ENCODE measurements around the gene CKAP4. TPM values are rescaled to one million over a fixed set of nuclear protein-coding genes. Genes with fewer than 3 reads are reported as not detected.

Gene CKAP4
- total and polyA plus RNA-seq, 2 of the 13 experiments (the other 11 are each of a cell fraction or from before 2014, with no cell fraction given), result 39.2 to 70.2 TPM

- no peak for TF ChIP-seq ZHX2 (IDR thresholded peaks at IDR 0.05; ENCODE audit: low read depth)
- no peak for TF ChIP-seq ZHX2 (CRISPR knock-in tag; IDR thresholded peaks at IDR 0.05; ENCODE audit: borderline replicate concordance)
- no peak for TF ChIP-seq ZNF7 (CRISPR knock-in tag; IDR thresholded peaks at IDR 0.05)
- peak; percentile 25 for TF ChIP-seq PRPF4 (IDR thresholded peaks at IDR 0.05; ENCODE audit: low read depth, low read length, poor library complexity, severe bottlenecking)
- no peak for TF ChIP-seq ZBTB49 (CRISPR knock-in tag; IDR thresholded peaks at IDR 0.05; ENCODE audit: borderline replicate concordance)
- TF ChIP-seq MYPOP (CRISPR knock-in tag; IDR thresholded peaks at IDR 0.05), result peak; percentile 26; the same call in 1 of the 2 replicates
- no peak for TF ChIP-seq CENPX (CRISPR knock-in tag; IDR thresholded peaks at IDR 0.05)
- peak; percentile 33; the same call in 1 of the 2 replicates for TF ChIP-seq ZFX (CRISPR knock-in tag; IDR thresholded peaks at IDR 0.05; ENCODE audit: low read depth)
- 0 out of 2 replicates have a peak, but pooled peaks have one; percentile 36 for TF ChIP-seq ZSCAN9 (CRISPR knock-in tag; IDR thresholded peaks at IDR 0.05; ENCODE audit: borderline replicate concordance)
- 0 out of 2 replicates have a peak, but pooled peaks have one; percentile 30 for TF ChIP-seq ZNF501 (CRISPR knock-in tag; IDR thresholded peaks at IDR 0.05)
- no peak for TF ChIP-seq ATF6 (CRISPR knock-in tag; conservative IDR thresholded peaks at IDR 0.05)
- TF ChIP-seq GATAD2A (CRISPR knock-in tag; IDR thresholded peaks at IDR 0.05), result peak; percentile 92
- TF ChIP-seq ZNF331 (CRISPR knock-in tag; IDR thresholded peaks at IDR 0.05), result peak; percentile 57; the same call in 1 of the 2 replicates
- peak; percentile 51; the same call in 1 of the 2 replicates for TF ChIP-seq ZMYM3 (CRISPR knock-in tag; IDR thresholded peaks at IDR 0.05)
- TF ChIP-seq PHB2 (IDR thresholded peaks at IDR 0.05; ENCODE audit: partially characterized antibody), result no peak
- TF ChIP-seq FOXO1 (CRISPR knock-in tag; IDR thresholded peaks at IDR 0.05), result peak; percentile 77
- TF ChIP-seq XRCC5 (optimal IDR thresholded peaks at IDR 0.05; ENCODE audit: low read length), result no peak
- TF ChIP-seq KMT2A (CRISPR knock-in tag; IDR thresholded peaks at IDR 0.05), result no peak
- no peak for TF ChIP-seq ATF1 (CRISPR knock-in tag; IDR thresholded peaks at IDR 0.05)
- no peak; the same call in 1 of the 2 replicates for TF ChIP-seq ARNTL (CRISPR knock-in tag; IDR thresholded peaks at IDR 0.05)
Measured at GRCh38 chr12:106288494-106289195, 40.8 kb upstream of the CKAP4 start (continued).

Measured in HepG2 (cell line).